SU-DHL-6 (cell line): ENCODE measurements around the gene NFKBIZ.

Experiments used
- H2AFZ ChIP-seq: fragments of 200-600 bp; sonication (generic); 2 replicates; pipeline ENCODE4 v1.6.1; 2014; ENCODE audit warnings: low read depth, mild to moderate bottlenecking, moderate library complexity, mixed read lengths, antibody characterized with exemption, low read length; ENCODE audit not compliant: severe bottlenecking
- H3F3A ChIP-seq: fragments of 200-600 bp; shearing (Covaris generic); 2 replicates; pipeline ENCODE4 v1.6.0; 2016; ENCODE audit warnings: antibody characterized with exemption, mild to moderate bottlenecking; ENCODE audit not compliant: insufficient read depth
- H3K27ac ChIP-seq: fragments of 200-600 bp; sonication (generic); 2 replicates; pipeline ENCODE4 v1.5.1; 2016; ENCODE audit warnings: low read depth, mild to moderate bottlenecking, low read length, moderate library complexity, mixed read lengths
- H3K27me3 ChIP-seq: fragments of 200-600 bp; sonication (generic), shearing (Covaris generic); 2 replicates; pipeline ENCODE4 v1.6.0; 2014; ENCODE audit warnings: mild to moderate bottlenecking, low read length
- H3K36me3 ChIP-seq: fragments of 200-600 bp; sonication (generic); 2 replicates; pipeline ENCODE4 v1.6.1; 2014; ENCODE audit warnings: mild to moderate bottlenecking, low read length, mixed read lengths
- H3K4me2 ChIP-seq: fragments of 300-600, 200-600 bp; shearing (Covaris generic), sonication (generic); 2 replicates; pipeline ENCODE4 v1.6.0; 2014; ENCODE audit warnings: low read length, low read depth, mild to moderate bottlenecking; ENCODE audit not compliant: poor library complexity, severe bottlenecking
- H3K4me3 ChIP-seq: fragments of 200-600 bp; sonication (generic); 2 replicates; pipeline ENCODE4 v1.5.1; 2014; ENCODE audit warnings: antibody characterized with exemption, low read length, mild to moderate bottlenecking, mixed read lengths; ENCODE audit not compliant: insufficient read depth, poor library complexity, severe bottlenecking
- H3K79me2 ChIP-seq: fragments of 200-600 bp; sonication (generic); 2 replicates; pipeline ENCODE4 v1.6.1; 2014; ENCODE audit warnings: mild to moderate bottlenecking, low read length, moderate library complexity; ENCODE audit not compliant: insufficient read depth
- H3K9ac ChIP-seq: fragments of 200-600 bp; sonication (generic); 2 replicates; pipeline ENCODE4 v1.7.0; 2014; ENCODE audit warnings: mild to moderate bottlenecking, low read length
- H3K9me2 ChIP-seq: fragments of 200-600 bp; sonication (generic); replicated peaks from 2 replicates; pipeline ENCODE4 v1.6.1; 2014; ENCODE audit warnings: low read length; ENCODE audit not compliant: insufficient read depth
- H3K9me3 ChIP-seq: fragments of 200-600 bp; sonication (generic); 2 replicates; pipeline ENCODE4 v1.6.1; 2014; ENCODE audit warnings: low read length, mixed read lengths; ENCODE audit not compliant: insufficient read depth
- H4K20me1 ChIP-seq: fragments of 200-600 bp; sonication (generic); 2 replicates; pipeline ENCODE4 v1.6.1; 2014; ENCODE audit warnings: low read depth, mild to moderate bottlenecking, antibody characterized with exemption, low read length, moderate library complexity, mixed read lengths
- EZH2phosphoT487 ChIP-seq: fragments of 200-600 bp; sonication (generic), shearing (Covaris generic); conservative IDR thresholded peaks from 2 replicates; pipeline ENCODE4 v1.6.1; 2018; ENCODE audit warnings: mild to moderate bottlenecking, antibody characterized with exemption, low read length, moderate library complexity, mixed read lengths
- TF ChIP-seq, protein P1 (sequence below): fragments of 200-600 bp; sonication (generic); IDR thresholded peaks from one replicate; pipeline ENCODE4 v1.5.1; 2017; ENCODE audit warnings: antibody characterized with exemption, mild to moderate bottlenecking, low read length, moderate library complexity; ENCODE audit not compliant: insufficient read depth, poor library complexity, severe bottlenecking

NFKBIZ gene

DNA sequence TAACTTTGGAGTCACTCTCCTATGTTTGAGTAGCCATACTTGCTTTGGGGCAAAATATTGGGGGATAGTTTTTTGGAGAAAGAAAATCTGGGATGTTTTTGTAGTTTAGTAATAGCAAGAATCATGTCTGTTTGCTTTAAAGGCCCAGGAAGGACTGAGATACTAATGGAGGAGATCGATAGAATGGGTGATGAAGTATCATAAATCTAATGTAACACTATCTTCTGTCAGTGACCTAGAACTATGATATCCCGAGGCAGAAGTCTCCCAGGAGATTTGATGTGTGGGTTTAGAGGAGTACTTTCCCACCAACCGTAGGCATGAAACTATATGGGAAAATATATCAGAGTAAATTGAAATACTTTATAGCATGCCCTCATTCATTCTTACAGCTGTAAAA, 21.0 kb upstream of the NFKBIZ start:
- H3K27me3 ChIP-seq = no peaks in the 10 kb centered on the region
- TF ChIP-seq, protein P1, sequence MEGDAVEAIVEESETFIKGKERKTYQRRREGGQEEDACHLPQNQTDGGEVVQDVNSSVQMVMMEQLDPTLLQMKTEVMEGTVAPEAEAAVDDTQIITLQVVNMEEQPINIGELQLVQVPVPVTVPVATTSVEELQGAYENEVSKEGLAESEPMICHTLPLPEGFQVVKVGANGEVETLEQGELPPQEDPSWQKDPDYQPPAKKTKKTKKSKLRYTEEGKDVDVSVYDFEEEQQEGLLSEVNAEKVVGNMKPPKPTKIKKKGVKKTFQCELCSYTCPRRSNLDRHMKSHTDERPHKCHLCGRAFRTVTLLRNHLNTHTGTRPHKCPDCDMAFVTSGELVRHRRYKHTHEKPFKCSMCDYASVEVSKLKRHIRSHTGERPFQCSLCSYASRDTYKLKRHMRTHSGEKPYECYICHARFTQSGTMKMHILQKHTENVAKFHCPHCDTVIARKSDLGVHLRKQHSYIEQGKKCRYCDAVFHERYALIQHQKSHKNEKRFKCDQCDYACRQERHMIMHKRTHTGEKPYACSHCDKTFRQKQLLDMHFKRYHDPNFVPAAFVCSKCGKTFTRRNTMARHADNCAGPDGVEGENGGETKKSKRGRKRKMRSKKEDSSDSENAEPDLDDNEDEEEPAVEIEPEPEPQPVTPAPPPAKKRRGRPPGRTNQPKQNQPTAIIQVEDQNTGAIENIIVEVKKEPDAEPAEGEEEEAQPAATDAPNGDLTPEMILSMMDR = no peak
- TF ChIP-seq EZH2phosphoT487 = no peak
- peaks cover 52% of the 10 kb centered on the region for H3K79me2 ChIP-seq
- no peak overlapping the region for H2AFZ ChIP-seq
- H3K9me2 ChIP-seq = no peaks in the 10 kb centered on the region
- H3K4me3 ChIP-seq = peak overlapping the region; percentile 80
- peak overlapping the region; percentile 90 for H3K27ac ChIP-seq
- H3K9me3 ChIP-seq = no peaks in the 10 kb centered on the region
- no peaks in the 10 kb centered on the region for H4K20me1 ChIP-seq
- H3K9ac ChIP-seq = peak overlapping the region; percentile 72
- peaks cover 8% of the 10 kb centered on the region; the same call in 1 of the 2 replicates for H3K36me3 ChIP-seq
- peaks cover 55% of the 10 kb centered on the region for H3F3A ChIP-seq
- peak overlapping the region; percentile 94 for H3K4me2 ChIP-seq

DNA sequence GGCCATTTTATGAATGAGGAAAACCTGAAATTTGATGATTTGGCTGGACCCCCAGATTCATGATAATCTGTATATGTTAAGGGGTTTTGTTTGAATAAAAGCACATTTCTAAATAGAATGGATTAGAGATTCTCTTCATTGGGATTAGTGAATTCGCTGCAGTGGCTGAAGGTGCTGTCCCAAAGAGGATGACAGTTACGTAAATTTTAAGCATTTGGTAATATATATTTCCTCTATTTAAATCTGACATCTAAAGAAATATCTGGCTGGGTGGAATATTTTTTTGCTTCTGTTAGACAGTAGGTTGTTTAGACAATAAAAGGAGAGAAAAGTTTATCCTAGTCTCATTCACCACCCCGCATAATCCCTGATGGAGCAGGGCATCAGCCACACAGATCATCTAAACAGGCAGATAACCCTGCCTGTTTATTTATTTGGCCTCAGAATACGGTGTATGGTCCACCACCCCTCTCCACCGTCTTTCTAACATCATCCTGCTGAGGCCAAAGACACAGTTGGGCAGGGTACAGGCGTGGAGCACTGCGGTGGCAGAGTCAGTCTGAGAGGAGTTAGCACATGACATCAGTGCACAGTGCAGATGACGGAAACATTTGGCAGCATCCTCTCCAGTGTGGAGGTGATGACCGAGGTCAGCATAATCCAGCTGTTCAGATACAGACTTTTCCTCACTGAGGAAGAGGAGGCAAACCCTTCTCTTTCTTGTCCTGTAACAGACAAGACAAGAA, 20.4 kb upstream of the NFKBIZ start:
- H3K9me2 ChIP-seq = no peaks in the 10 kb centered on the region
- peak overlapping the region; percentile 90 for H3K27ac ChIP-seq
- H2AFZ ChIP-seq = no peak overlapping the region
- peaks cover 8% of the 10 kb centered on the region; the same call in 1 of the 2 replicates for H3K36me3 ChIP-seq
- no peaks in the 10 kb centered on the region for H4K20me1 ChIP-seq
- H3K9ac ChIP-seq = peak overlapping the region; percentile 72
- TF ChIP-seq, protein P1 = no peak
- no peak for TF ChIP-seq EZH2phosphoT487
- no peaks in the 10 kb centered on the region for H3K27me3 ChIP-seq
- peaks cover 58% of the 10 kb centered on the region for H3K79me2 ChIP-seq
- H3F3A ChIP-seq = peaks cover 55% of the 10 kb centered on the region
- H3K4me2 ChIP-seq = peak overlapping the region; percentile 94
- no peaks in the 10 kb centered on the region for H3K9me3 ChIP-seq
- peak overlapping the region; percentile 80 for H3K4me3 ChIP-seq

DNA sequence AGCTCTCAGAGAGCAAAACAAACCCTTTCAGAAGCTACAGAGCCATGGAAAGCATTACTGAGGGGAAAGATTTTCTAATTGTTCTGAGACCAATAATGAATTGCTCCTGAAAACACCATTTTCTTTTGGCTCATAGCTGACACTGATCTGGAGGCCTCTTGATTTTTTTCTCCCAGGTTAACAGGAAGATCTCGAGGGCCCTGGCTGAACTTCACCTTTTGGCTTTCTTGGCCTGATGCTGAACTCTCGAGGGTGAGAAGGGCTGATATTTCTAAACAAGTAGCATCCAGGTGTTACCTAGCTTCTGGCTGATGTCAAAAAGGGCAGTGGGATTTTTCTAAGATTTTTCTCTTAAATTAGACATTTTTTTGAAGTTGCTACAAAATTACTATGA, 19.9 kb upstream of the NFKBIZ start:
- H3K9me3 ChIP-seq = no peaks in the 10 kb centered on the region
- no peaks in the 10 kb centered on the region for H3K9me2 ChIP-seq
- H3K4me3 ChIP-seq = peak overlapping the region; percentile 80
- H4K20me1 ChIP-seq = no peaks in the 10 kb centered on the region
- peaks cover 54% of the 10 kb centered on the region for H3F3A ChIP-seq
- peak overlapping the region; percentile 72 for H3K9ac ChIP-seq
- H3K27ac ChIP-seq = peak overlapping the region; percentile 90
- peaks cover 63% of the 10 kb centered on the region for H3K79me2 ChIP-seq
- TF ChIP-seq, protein P1 = no peak
- no peak for TF ChIP-seq EZH2phosphoT487
- peaks cover 8% of the 10 kb centered on the region; the same call in 1 of the 2 replicates for H3K36me3 ChIP-seq
- no peak overlapping the region for H2AFZ ChIP-seq
- peak overlapping the region; percentile 94 for H3K4me2 ChIP-seq
- H3K27me3 ChIP-seq = no peaks in the 10 kb centered on the region
